Astrocyte of the spinal cord (primary cell): Measurements from ENCODE around the gene LYST.

ENCODE experiments used
- DNase-seq: peaks from one replicate; pipeline ENCODE4 v3.0.0; 2011; ENCODE audit warnings: low read depth, low spot score
- H3K4me3 ChIP-seq: 2 replicates; pipeline ENCODE4 v1.5.1; 2011; ENCODE audit warnings: low read depth, mild to moderate bottlenecking, low read length, moderate library complexity
- CTCF ChIP-seq: IDR thresholded peaks from 2 replicates; pipeline ENCODE4 v1.5.1; 2012; ENCODE audit warnings: low read depth, mild to moderate bottlenecking, low read length, inconsistent platforms
- in situ Hi-C: cut with HindIII; loops from 2 replicates; pipeline ENCODE4 v1.10.0; 2017; ENCODE audit warnings: low sequenced_read_pairs

Gene LYST

GRCh38 chr1:235901461-235901860, 34.8 kb upstream of the LYST start:
- in situ Hi-C loops: no loop called here
- no peak overlapping the region for H3K4me3 ChIP-seq
- TF ChIP-seq CTCF: no peak
- DNase-seq: peak; percentile 67

- H3K4me3 ChIP-seq: no peak overlapping the region
- in situ Hi-C loops: no loop called here
- TF ChIP-seq CTCF: no peak
- DNase-seq: peak; percentile 42
These were observed 31.4 kb upstream of the LYST start for GRCh38 chr1:235898126-235898525.

GRCh38 chr1:235893840-235894239, 27.1 kb upstream of the LYST start:
- in situ Hi-C loops: no loop called here
- H3K4me3 ChIP-seq: no peak overlapping the region
- TF ChIP-seq CTCF: no peak
- DNase-seq: no peak

DNA sequence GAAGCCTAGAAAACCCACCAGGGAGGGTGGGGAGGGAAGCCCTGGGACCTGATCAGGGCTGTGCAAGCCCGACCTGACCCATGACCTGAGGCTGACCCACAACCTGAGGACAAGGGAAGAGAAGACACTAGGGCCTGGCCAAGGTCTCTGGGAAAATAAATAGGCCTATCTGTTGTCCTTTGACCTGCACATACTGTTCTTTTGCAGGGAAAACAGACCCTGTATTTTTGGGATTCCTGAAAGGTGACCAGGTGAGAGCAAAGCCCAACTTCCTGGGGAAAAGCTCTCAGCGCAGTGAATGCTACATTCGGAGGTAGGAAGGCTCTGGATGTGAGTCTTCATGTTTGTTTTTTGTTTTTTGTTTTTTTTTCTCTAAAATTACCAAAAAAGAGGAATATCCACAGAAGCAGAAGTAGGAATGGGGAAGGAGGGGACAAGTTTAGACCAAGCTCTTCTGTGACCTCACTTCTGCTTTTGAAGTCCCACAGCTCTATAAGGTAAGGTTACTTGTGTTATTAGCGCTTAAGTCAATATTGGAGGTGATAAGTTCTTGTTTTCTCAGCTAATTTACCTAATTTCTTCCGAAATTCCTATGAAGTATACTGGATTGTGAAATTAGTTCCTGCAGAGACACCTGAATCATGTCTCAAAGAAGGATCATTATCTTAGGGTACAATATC, 26.2 kb upstream of the LYST start:
- no peak for TF ChIP-seq CTCF
- DNase-seq: no peak
- in situ Hi-C loops: no loop called here
- H3K4me3 ChIP-seq: no peak overlapping the region

- no peak overlapping the region for H3K4me3 ChIP-seq
- in situ Hi-C loops: no loop called here
- no peak for TF ChIP-seq CTCF
- no peak for DNase-seq
These were observed 25.5 kb upstream of the LYST start for GRCh38 chr1:235892202-235892601.

DNA sequence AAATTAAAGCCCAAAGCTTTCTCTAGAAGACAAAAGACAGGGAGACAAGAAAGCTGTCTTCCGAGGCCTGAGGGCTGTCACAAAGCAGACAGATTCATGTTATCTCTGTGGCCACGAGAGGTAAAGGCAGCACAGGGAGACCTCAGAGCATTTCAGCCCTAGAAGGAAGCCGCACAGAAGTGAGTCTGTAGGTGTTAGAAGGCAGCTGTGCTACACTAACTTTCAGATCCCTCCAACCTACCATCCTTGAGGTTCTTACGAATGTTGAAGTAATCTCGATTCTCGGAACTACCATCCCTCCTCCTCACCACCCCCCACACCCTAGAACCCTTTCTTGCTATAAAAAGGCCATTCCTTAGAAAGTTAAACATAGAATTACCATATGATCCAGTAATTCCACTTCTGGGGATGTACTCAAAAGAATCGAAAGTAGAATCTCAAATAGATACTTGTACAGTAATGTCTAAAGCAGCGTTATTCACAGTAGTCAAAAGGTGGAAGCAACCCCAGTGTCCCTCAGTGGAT, 21.5 kb upstream of the LYST start:
- TF ChIP-seq CTCF: no peak
- no peak for DNase-seq
- no peak overlapping the region for H3K4me3 ChIP-seq
- in situ Hi-C loops: no loop called here

- DNase-seq: no peak
- in situ Hi-C loops: no loop called here
- no peak for TF ChIP-seq CTCF
- H3K4me3 ChIP-seq: no peak overlapping the region
These were observed 21.0 kb upstream of the LYST start for GRCh38 chr1:235887676-235888075.
